H1 (cell line): ENCODE data around the gene DNAJC6. TPM values are rescaled to one million over a fixed set of nuclear protein-coding genes. Genes with fewer than 3 reads are reported as not detected.
A peak's percentile ranks its signal among the peaks of the same experiment; 100 is the strongest.

ENCODE experiments used
- CTCF ChIA-PET: fragments of 300-600 bp; sonication (Branson Sonifier 250); formaldehyde crosslinking; loops from one replicate; lab custom pipeline; 2021; ENCODE audit not compliant: partially characterized antibody; lab: Charles Lee
- POLR2A ChIA-PET: fragments of 300-600 bp; sonication (Branson Sonifier 250); formaldehyde crosslinking; loops from one replicate; lab custom pipeline; 2021; ENCODE audit warnings: inconsistent platforms; ENCODE audit not compliant: partially characterized antibody; lab: Charles Lee
- DNase-seq, 2 experiments: peaks; one replicate each; pipeline versions ENCODE4 v3.0.0 to v3.0.0-alpha.2; 2010 to 2022; ENCODE audit warnings: low spot score in 2 of 2, low read depth in 1 of 2, mixed read lengths in 1 of 2
- FAIRE-seq: peaks from 2 replicates; lab custom pipeline; 2011; peaks lifted over from hg19 to GRCh38; lab: Jason Lieb, UNC
- H2AFZ ChIP-seq: 2 replicates; pipeline ENCODE4 v1.8.1; 2012; ENCODE audit warnings: low read length, inconsistent platforms
- H2AK5ac ChIP-seq: 2 replicates; pipeline ENCODE4 v1.6.1; 2013; ENCODE audit warnings: low read depth, low read length
- H2BK120ac ChIP-seq: replicated peaks from 2 replicates; pipeline ENCODE3; 2013; ENCODE audit warnings: low read depth, low read length, inconsistent platforms
- H2BK12ac ChIP-seq: 2 replicates; pipeline ENCODE4 v1.6.1; 2013; ENCODE audit warnings: low read depth, low read length
- H2BK15ac ChIP-seq: 2 replicates; pipeline ENCODE4 v1.6.1; 2013; ENCODE audit warnings: low read length
- H2BK20ac ChIP-seq: 2 replicates; pipeline ENCODE4 v1.6.1; 2013; ENCODE audit warnings: low read length
- H2BK5ac ChIP-seq: 2 replicates; pipeline ENCODE4 v1.6.1; 2013; ENCODE audit warnings: low read depth, low read length
- H3K14ac ChIP-seq: 2 replicates; pipeline ENCODE4 v1.6.1; 2013; ENCODE audit warnings: inconsistent platforms; ENCODE audit not compliant: insufficient read length
- H3K18ac ChIP-seq: 2 replicates; pipeline ENCODE4 v1.6.1; 2013; ENCODE audit warnings: low read length; ENCODE audit errors: extremely low read depth
- H3K23ac ChIP-seq: 2 replicates; pipeline ENCODE4 v1.6.1; 2013; ENCODE audit warnings: inconsistent platforms; ENCODE audit not compliant: insufficient read length
- H3K23me2 ChIP-seq: 2 replicates; pipeline ENCODE4 v1.6.1; 2013; ENCODE audit warnings: low read depth, low read length
- H3K27ac ChIP-seq: 2 replicates; pipeline ENCODE4 v1.6.1; 2011; ENCODE audit warnings: low read depth, low read length, inconsistent platforms
- H3K27me3 ChIP-seq, 4 experiments: replicated peaks in 1 of 4; 1 replicate in 1 of 4; 2 replicates in 3 of 4; pipeline versions ENCODE4 v1.6.1 to v1.8.1; 2011 to 2013; ENCODE audit warnings: low read length in 3 of 4, mild to moderate bottlenecking in 3 of 4, inconsistent platforms in 2 of 4, mixed read lengths in 2 of 4, moderate library complexity in 1 of 4; ENCODE audit not compliant: control insufficient read depth in 3 of 4, insufficient read depth in 3 of 4; ENCODE audit errors: extremely low read depth in 1 of 4
- H3K36me3 ChIP-seq, 4 experiments: 2 replicates each; pipeline versions ENCODE4 v1.6.1 to v1.8.1; 2011 to 2013; ENCODE audit warnings: mild to moderate bottlenecking in 4 of 4, low read length in 3 of 4, moderate library complexity in 2 of 4, control low read depth in 1 of 4, inconsistent platforms in 1 of 4; ENCODE audit not compliant: insufficient read depth in 4 of 4, control insufficient read depth in 2 of 4
- H3K4ac ChIP-seq: replicated peaks from 2 replicates; pipeline ENCODE3; 2013; ENCODE audit warnings: low read length, low read depth, mixed read lengths, inconsistent platforms; ENCODE audit not compliant: insufficient read length
- H3K4me1 ChIP-seq, 4 experiments: replicated peaks in 1 of 4; 1 replicate in 1 of 4; 2 replicates in 3 of 4; pipeline versions ENCODE4 v1.6.1 to v1.8.1; 2011 to 2013; ENCODE audit warnings: low read length in 3 of 4, inconsistent platforms in 2 of 4, mixed read lengths in 1 of 4; ENCODE audit not compliant: insufficient read depth in 4 of 4, control insufficient read depth in 3 of 4
- H3K4me2 ChIP-seq, 2 experiments: 2 replicates each; pipeline versions ENCODE4 v1.6.1 to v1.8.1; 2011 to 2013; ENCODE audit warnings: low read depth in 2 of 2, low read length in 2 of 2, control low read depth in 1 of 2, inconsistent platforms in 1 of 2, mild to moderate bottlenecking in 1 of 2; ENCODE audit not compliant: insufficient read depth in 1 of 2
- H3K4me3 ChIP-seq, 4 experiments: fragments of 200-600, 300-600 bp in 1 of 4; sonication (generic), shearing (Covaris generic), sonication (Bioruptor Twin) in 1 of 4; 2 replicates each; pipeline versions ENCODE4 v1.5.1 to v1.8.1; 2011 to 2016; ENCODE audit warnings: low read length in 4 of 4, low read depth in 3 of 4, control low read depth in 2 of 4, inconsistent platforms in 2 of 4, mild to moderate bottlenecking in 2 of 4, mixed read lengths in 1 of 4, moderate library complexity in 1 of 4; ENCODE audit not compliant: insufficient read depth in 2 of 4; ENCODE audit errors: extremely low read depth in 1 of 4
- H3K56ac ChIP-seq: replicated peaks from 2 replicates; pipeline ENCODE3; 2013; ENCODE audit warnings: low read depth, mild to moderate bottlenecking, mixed read lengths, low read length, inconsistent platforms; ENCODE audit not compliant: insufficient read length
- H3K79me1 ChIP-seq: 2 replicates; pipeline ENCODE4 v1.6.1; 2013; ENCODE audit warnings: low read depth, low read length, control low read depth
- H3K79me2 ChIP-seq, 2 experiments: 2 replicates each; pipeline versions ENCODE4 v1.6.1 to v1.8.1; 2012 to 2013; ENCODE audit warnings: low read length in 2 of 2, mild to moderate bottlenecking in 2 of 2, inconsistent platforms in 1 of 2; ENCODE audit not compliant: insufficient read depth in 2 of 2, control insufficient read depth in 1 of 2
- H3K9ac ChIP-seq, 4 experiments: replicated peaks in 1 of 4; 1 replicate in 1 of 4; 2 replicates in 3 of 4; pipeline versions ENCODE4 v1.6.1 to v1.8.1; 2011 to 2013; ENCODE audit warnings: low read depth in 3 of 4, low read length in 3 of 4, control low read depth in 2 of 4, mild to moderate bottlenecking in 2 of 4, moderate library complexity in 2 of 4, inconsistent platforms in 1 of 4; ENCODE audit errors: extremely low read depth in 1 of 4
- H3K9me3 ChIP-seq, 2 experiments: 2 replicates each; pipeline versions ENCODE4 v1.6.1 to v1.8.1; 2012 to 2013; ENCODE audit warnings: mild to moderate bottlenecking in 2 of 2, moderate library complexity in 2 of 2, control low read depth in 1 of 2, inconsistent platforms in 1 of 2, low read depth in 1 of 2, low read length in 1 of 2, mixed read lengths in 1 of 2; ENCODE audit not compliant: insufficient read depth in 2 of 2
- H4K20me1 ChIP-seq, 2 experiments: replicated peaks in 1 of 2; 2 replicates each; pipeline versions ENCODE3 to v1.8.1; 2011 to 2013; ENCODE audit warnings: inconsistent platforms in 2 of 2, low read length in 2 of 2, mild to moderate bottlenecking in 1 of 2; ENCODE audit not compliant: insufficient read depth in 2 of 2, control insufficient read depth in 1 of 2
- H4K5ac ChIP-seq: 2 replicates; pipeline ENCODE4 v1.6.1; 2013; ENCODE audit warnings: low read length, low read depth, mixed read lengths, inconsistent platforms; ENCODE audit not compliant: insufficient read length
- H4K8ac ChIP-seq: 2 replicates; pipeline ENCODE4 v1.8.0; 2013; ENCODE audit warnings: mild to moderate bottlenecking, moderate library complexity, low read length, inconsistent platforms; ENCODE audit not compliant: insufficient read depth; ENCODE audit errors: extremely low read depth
- H4K91ac ChIP-seq: replicated peaks from 2 replicates; pipeline ENCODE3; 2013; ENCODE audit warnings: low read length, mixed read lengths, inconsistent platforms; ENCODE audit not compliant: insufficient read length
- CBX8 ChIP-seq: fragments of 300-800, 300-1000 bp; sonication (generic); IDR thresholded peaks from 2 replicates; pipeline ENCODE4 v1.7.1; 2016; ENCODE audit warnings: low read depth, low read length, borderline replicate concordance
- CEBPB ChIP-seq: IDR thresholded peaks from 2 replicates; pipeline ENCODE4 v1.6.1; 2012; ENCODE audit warnings: low read depth, low read length
- GTF2F1 ChIP-seq: IDR thresholded peaks from 2 replicates; pipeline ENCODE4 v1.6.1; 2012; ENCODE audit warnings: low read depth, low read length, improper control_type of control experiment, borderline replicate concordance
- POLR2A ChIP-seq, 2 experiments: IDR thresholded peaks; 1 replicate in 1 of 2; 2 replicates in 1 of 2; pipeline ENCODE4 v1.6.1; 2011; ENCODE audit warnings: low read depth in 2 of 2, low read length in 2 of 2, mild to moderate bottlenecking in 2 of 2; ENCODE audit errors: control extremely low read depth in 1 of 2
- RNF2 ChIP-seq: fragments of 200-900, 300-1000 bp; sonication (generic); IDR thresholded peaks from 2 replicates; pipeline ENCODE4 v1.7.1; 2016; ENCODE audit warnings: borderline replicate concordance, low read depth, mild to moderate bottlenecking, antibody characterized with exemption, low read length; ENCODE audit not compliant: poor library complexity, severe bottlenecking; ENCODE audit errors: missing control alignments
- SRF ChIP-seq: IDR thresholded peaks from 2 replicates; pipeline ENCODE4 v1.6.1; 2011; ENCODE audit warnings: mild to moderate bottlenecking, low read depth, low read length, moderate library complexity
- YY1 ChIP-seq: IDR thresholded peaks from 2 replicates; pipeline ENCODE4 v1.6.1; 2011; ENCODE audit warnings: low read depth, mild to moderate bottlenecking, low read length
- ZNF274 ChIP-seq: IDR thresholded peaks from 2 replicates; pipeline ENCODE4 v1.7.0; 2012; ENCODE audit warnings: low read length, borderline replicate concordance; ENCODE audit errors: extremely low read depth
- WGBS, 2 experiments: shearing (Covaris generic) in 1 of 2; methylation state at CpG; one replicate each; pipeline versions ENCODE4 v1.1.6 to v1.1.7; 2013 to 2015; ENCODE audit warnings: low lambda C conversion rate in 2 of 2, mixed read lengths in 2 of 2, inconsistent platforms in 1 of 2, low coverage in 1 of 2, missing lambda C conversion rate in 1 of 2; ENCODE audit not compliant: insufficient replicate concordance in 2 of 2, insufficient coverage in 1 of 2, insufficient read length in 1 of 2; ENCODE audit errors: extremely low coverage in 1 of 2, missing lambda C conversion rate in 1 of 2; 5-methylcytosine and 5-hydroxymethylcytosine counted together
- polyA plus RNA-seq, 7 experiments: library from polyadenylated mRNA; depleted of rRNA in 3 of 7; stranded (reverse) in 5 of 7; unstranded in 2 of 7; fragments of >200 nt in 5 of 7; fragments of 200-250 nt in 2 of 7; gene quantifications; 1 replicate in 5 of 7; 2 replicates in 1 of 7; 4 replicates in 1 of 7; pipeline versions ENCODE4 v1.2.1 to v1.2.3, GENCODE V29; 2011 to 2013; ENCODE audit warnings: missing spikeins in 2 of 7, mixed read lengths in 2 of 7
- total RNA-seq: library from RNA; stranded (reverse); fragmentation: NEBNext Ultra II Directional; extraction: Animal tissue kit (Norgen Biotek cat#: 25700); gene quantifications from 2 replicates; pipeline ENCODE4 v1.2.1, GENCODE V29; 2021

DNAJC6 gene
- total and polyA plus RNA-seq, 2 of the 8 experiments (the other 6 are each of a cell fraction or from before 2014, with no cell fraction given): 1.6 to 3.0 TPM

DNA sequence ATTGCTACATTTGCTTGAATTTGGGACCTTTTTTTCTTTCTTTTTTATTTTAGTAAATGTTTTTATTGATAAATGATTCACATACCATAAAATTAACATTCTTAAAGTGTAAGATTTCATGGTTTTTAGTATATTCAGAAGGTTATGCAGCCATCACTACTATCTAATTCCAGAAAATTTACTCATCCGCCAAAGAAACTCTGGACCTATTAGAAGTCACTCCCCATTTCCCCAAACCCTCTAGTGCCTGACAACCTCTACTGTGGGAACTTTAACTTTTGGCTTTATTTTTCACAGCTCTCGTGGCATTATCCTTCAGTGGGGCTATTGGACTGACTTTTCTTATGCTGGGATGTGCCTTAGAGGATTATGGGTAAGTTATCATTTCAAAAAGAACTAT lies 115.7 kb downstream of the DNAJC6 start:
- H4K5ac ChIP-seq: no peak overlapping the region
- no peak overlapping the region for H3K18ac ChIP-seq
- no peak overlapping the region for H2BK20ac ChIP-seq
- H2BK15ac ChIP-seq: no peak overlapping the region
- no peak overlapping the region for H3K23ac ChIP-seq
- H4K91ac ChIP-seq: no peak overlapping the region
- peaks cover 0 to 16% (median 4%) of the 10 kb centered on the region in 4 experiments; a peak in 4 of 8 replicates for H3K36me3 ChIP-seq
- H3K4me3 ChIP-seq: no peak overlapping the region
- H3K9ac ChIP-seq: no peak overlapping the region
- TF ChIP-seq GTF2F1: no peak
- no peak for TF ChIP-seq SRF
- no peak for TF ChIP-seq RNF2
- TF ChIP-seq CEBPB: no peak
- no peak for TF ChIP-seq POLR2A (IDR thresholded peaks at IDR 0.05; ENCODE audit: control extremely low read depth in 1 of 2, low read depth in 2 of 2, low read length in 2 of 2)
- no peak for TF ChIP-seq YY1
- TF ChIP-seq CBX8: no peak
- TF ChIP-seq ZNF274: no peak
- TF ChIP-seq, all 59 proteins: peak for 0
- H2AK5ac ChIP-seq: no peak overlapping the region
- peaks cover 3% of the 10 kb centered on the region for H3K23me2 ChIP-seq
- no peak overlapping the region for H4K8ac ChIP-seq
- H3K27ac ChIP-seq: peak overlapping the region; percentile 47; the same call in 1 of the 2 replicates
- no peak overlapping the region for H2AFZ ChIP-seq
- POLR2A ChIA-PET: interaction anchor here (1.9 to 2.7 kb wide), 2 partner anchors 11 to 147 kb away, joined by 8 read pairs; no protein-coding TSS in a partner anchor
- H3K79me1 ChIP-seq: peaks cover 9% of the 10 kb centered on the region
- no peak overlapping the region for H3K14ac ChIP-seq
- CTCF ChIA-PET: interaction anchor here (0.6 to 1.2 kb wide), 3 partner anchors 15 to 115 kb away, joined by 3 to 8 read pairs (median 3); partner anchors contain the start of gene DNAJC6
- no peak overlapping the region; the same call in 1 of the 2 replicates for H2BK5ac ChIP-seq
- H2BK120ac ChIP-seq: no peak overlapping the region
- DNase-seq (no peak), FAIRE-seq (no peak)
- H3K4ac ChIP-seq: no peak overlapping the region
- H2BK12ac ChIP-seq: no peak overlapping the region; the same call in 1 of the 2 replicates
- peak overlapping the region; percentile 31 to 52; a peak in 2 of 4 replicates for H3K4me2 ChIP-seq
- no peaks in the 10 kb centered on the region for H3K9me3 ChIP-seq
- H3K79me2 ChIP-seq: peaks cover 0 to 35% of the 10 kb centered on the region in 2 experiments; a peak in 3 of 4 replicates
- WGBS, 2 experiments: 91% methylated on average over 2 of the region's 2 CpGs; no CpG with 5 or more reads in 1 of the 2 experiments
- no peak overlapping the region for H3K56ac ChIP-seq
- no peaks in the 10 kb centered on the region for H4K20me1 ChIP-seq
- H3K4me1 ChIP-seq: peaks cover 0 to 25% (median 6%) of the 10 kb centered on the region in 4 experiments; a peak in 5 of 7 replicates
- H3K27me3 ChIP-seq: no peaks in the 10 kb centered on the region
